ENCODE measurements around the gene C6orf132.
"Not testable (repeated sequence)": the region's sequence is repeated elsewhere in the genome, so short reads cannot be mapped to it uniquely, and the experiment has no call there.

C6orf132 gene

DNA sequence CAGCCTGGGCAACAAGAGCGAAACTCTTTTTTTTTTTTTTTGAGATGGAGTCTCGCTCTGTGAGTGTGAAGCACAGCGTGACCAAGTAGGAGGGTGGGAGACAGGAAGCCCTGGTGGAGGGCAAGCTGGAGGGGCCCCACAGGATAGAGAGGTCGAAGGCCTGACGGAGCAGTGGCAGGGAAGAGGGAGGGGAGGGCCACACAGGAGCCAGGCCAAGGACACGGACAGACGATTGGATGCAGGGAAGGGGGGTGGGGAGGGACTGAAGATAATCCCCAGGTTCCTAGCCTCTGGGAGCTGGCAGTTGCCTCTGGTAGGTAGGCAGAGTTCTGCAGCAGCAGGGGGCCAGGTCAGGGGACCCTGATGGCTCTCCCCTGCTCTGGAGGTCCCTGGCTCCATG is 20.0 kb upstream of the C6orf132 start:
- no peak for DNase-seq

DNA sequence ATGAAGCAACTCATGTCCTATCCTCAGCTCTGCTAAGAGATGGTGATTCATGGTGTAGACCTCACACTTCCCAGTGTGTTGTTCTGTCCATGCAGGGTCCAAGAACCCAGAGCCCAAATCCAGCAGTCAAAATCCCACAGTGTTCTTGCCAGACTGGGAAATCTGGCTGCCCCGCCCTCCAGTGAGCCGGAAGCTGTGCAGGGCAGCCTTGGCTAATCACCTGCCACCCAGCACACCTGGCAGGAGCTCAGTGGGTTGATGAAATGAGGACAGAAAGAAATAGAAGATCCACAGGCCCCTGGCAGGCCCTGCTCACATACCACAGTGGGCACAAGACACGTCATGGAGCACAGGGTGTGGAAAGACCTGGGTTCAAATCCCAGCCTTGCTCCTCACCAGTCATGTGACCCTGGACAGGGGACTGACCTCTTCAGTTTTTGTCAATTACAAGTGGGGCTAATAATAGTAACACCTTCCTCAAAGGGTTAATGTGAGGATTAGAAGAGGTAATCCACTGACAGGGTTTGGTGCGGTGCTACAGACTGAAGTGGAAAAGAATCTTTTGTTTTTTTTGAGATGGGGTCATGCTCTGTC is 17.1 kb upstream of the C6orf132 start:
- DNase-seq: no peak

DNA sequence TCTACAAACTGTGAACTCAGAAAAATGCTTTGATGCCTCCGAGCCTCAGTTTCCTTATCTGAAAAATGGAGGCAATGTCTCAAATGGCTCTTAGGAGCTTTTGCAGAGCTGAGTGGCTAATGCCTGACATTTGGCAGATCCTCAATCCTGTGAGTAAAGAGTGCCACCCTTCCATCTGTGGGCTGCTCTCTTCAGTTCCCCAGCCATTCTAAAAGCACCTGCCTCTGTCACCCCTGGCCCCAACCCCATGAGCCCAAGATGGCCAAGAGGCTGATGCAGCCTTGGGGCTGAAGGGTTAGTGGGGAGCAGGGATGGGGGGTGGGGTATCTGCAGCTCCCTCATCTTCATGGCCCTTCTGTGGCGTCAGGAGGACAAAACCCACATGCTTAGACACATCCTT is 16.2 kb upstream of the C6orf132 start:
- no peak for DNase-seq

DNA sequence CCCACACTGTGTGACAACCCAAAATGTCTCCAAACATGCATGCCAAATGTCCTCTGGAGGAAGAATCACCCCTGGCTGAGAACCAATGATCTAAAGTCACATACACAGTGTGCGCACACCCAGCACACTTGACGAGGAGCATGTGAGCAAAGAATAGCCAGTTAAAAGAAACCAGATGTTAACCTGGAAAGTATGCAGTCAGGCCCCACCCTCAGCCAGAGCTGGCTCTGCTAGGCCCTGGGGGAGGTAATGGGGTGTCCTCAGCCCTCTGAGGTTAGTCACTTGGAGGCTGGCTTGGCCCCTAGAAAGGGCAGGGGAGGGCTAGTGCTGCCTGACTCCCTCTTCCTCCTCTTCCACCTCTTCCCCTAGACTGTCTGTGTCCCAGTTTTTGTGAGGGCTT is 15.6 kb upstream of the C6orf132 start:
- no peak for DNase-seq

DNA sequence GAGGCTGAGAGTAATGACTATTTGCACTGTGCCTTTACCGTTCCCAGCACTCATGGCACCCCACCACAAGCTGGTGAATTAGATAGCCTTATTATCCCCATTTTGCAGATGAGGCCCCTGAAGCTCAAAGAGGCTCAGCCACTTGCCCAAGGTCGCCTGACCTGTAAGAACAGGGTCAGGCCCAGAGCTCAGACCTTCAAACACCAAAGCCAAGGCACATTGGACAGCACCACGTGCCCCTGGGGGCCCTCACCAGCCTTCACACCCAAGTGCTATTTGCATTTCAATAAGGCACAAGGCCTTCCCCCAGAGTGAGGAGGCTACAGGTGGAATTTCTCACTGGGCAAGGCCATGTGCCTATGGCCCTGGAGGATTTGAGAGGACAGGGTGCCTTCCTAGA is 14.2 kb upstream of the C6orf132 start:
- DNase-seq: no peak

DNA sequence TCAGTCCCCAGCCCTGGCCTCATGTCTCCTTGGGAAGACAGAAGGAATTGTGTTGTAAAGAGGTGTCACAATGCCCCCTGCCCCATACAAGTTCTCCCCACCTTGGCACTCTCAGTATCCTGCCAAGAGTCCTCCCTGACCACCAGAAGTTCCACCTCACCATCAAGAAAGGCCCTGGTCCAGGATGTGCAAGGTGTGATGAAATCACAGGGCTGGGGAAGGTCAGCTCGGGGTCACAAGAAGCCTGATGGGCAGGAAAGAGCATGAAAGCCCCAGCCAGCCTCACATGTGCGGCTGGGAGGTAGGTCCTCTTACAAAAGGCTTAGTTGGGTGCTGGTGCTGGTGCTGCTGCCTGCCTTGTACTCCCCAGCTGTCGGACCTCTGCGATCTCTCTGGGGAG is 12.9 kb upstream of the C6orf132 start:
- DNase-seq: no peak

DNA sequence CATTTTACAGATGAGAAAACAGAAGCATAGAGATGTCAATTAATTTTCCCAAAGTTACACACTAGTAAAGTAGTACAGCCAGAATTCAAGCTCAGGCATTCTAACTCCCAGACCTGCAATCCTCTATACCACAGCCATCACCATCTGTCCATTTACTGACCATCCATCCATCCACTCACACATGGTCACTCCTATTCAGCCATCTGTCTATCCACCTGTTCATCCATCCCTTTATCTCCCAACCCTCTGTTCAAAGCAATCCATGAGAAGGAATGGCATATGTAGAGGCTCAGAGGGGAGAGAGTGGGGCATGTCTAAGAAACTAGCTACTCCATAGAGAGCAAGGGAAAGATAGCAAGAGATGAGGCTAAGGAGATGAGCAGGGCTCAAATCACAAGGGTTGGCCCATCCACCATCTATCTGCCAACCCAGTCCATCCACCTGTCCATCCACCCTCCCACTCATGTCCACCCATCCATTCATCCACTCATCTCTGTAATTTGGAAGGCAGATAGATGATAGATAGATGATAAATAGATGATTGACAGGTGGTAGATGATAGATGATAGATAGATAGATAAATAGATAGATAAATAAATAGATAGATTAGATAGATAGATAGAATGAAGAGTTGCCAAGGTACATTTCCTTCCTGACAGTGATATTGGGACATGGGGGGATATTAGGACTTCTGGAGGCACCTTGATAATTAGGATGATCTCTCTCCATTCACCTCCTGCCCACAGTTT is 12.2 kb upstream of the C6orf132 start:
- DNase-seq: no peak

DNA sequence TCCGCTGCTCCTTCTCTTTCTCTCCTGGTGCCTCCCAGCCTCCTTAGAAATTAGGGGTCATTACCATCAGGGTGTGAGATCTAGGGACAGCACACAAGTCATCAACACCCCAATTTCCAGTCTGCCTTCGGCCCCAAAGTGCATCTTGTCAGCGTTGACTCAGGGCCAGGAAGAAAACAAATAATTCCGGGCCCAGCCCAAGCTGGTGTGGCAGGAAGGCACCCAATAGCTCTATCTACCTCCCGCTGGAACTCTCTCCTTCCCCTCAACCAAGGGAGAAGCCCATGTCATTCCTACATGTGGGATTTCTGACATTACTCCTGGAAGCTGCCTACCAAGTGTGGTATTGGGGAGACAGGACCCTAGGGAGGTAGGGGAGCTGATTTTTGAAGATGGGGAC is 11.5 kb upstream of the C6orf132 start:
- no peak for DNase-seq

DNA sequence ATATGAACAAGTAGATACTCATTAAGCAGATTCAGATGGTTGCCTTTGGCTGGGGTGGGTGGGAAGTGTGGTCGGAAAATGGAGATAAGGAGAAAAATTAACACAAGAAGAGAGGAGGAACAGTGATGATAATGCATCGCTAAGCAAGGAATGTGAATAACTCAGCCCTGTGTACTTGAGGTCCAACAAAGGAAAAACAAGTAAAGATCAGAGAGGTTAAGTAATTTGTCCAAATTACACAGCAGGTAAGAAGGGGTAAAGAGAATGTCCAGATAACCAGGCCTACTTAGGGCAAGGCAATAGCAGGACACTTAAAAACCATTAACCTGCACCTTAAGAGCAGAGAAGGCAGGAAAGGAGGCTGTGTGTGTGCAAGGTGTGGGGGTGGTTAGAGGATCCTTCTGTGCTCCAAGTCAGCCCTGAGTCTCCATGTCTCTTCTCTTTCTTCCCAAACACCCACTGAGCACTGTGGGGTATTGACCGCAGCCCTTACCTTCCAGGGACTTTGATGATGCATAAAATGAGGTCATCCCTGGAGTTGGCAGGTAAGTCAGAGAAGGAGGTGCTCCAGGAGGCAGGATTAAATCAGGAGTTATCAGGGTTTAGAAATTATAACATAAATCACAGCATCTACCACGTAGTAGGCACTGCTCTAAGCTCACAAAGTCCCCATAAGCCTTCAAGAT is 10.3 kb upstream of the C6orf132 start:
- not testable (repeated sequence) for DNase-seq

DNA sequence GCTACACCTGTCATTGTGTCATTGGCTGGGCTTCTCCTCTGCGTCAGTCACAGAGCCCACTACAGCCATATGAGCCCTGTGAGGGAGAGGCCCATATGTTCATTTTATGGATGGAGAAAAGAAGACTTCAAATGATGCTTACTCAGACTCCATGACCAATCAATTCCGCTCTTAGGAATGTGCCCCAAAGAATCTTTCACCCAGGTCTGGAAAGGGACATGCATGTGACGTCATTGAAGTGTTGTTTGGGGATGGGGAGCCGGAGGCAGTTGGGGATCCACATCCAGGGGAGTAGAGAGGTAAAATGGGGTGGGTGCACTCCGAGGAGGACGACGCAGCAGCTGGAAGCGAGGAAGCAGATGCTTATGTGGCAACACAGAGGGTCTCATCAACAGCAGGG is 9.6 kb upstream of the C6orf132 start:
- no peak for DNase-seq

DNA sequence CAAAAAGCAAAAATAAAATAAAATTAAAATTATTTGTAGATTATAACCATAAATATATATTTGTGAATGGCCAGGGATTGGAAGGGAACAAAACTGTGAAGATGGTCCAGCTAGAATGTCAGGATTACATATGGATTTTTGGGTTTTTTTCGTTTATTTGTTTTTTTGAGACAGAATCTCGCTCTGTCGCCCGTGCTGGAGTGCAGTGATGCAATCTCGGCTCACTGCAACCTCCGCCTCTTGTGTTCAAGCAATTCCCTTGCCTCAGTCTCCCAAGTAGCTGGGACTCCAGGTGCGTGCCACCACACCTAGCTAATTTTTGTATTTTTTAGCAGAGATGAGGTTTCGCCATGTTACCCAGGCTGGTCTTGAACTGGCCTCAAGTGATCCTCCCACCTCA is 7.8 kb upstream of the C6orf132 start:
- DNase-seq: no peak

DNA sequence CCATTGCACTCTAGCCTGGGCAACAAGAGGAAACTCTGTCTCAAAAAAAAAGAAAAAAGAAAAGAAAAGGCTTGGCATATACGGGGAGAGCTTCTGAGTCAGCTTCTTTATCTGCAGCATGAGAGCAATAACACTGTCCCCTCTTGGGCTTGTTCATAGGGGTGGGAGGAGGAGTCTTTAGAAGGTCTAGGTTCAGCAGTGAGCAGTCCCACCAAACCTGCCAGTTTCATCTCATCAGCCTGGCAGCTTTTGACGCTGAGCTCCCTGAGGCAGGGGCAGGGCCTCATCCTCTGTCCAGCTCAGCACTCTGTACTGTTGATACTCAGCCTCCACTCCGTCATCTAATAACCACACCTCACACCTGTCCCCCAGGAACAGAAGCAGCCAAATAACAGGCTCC is 5.6 kb upstream of the C6orf132 start:
- no peak for DNase-seq

DNA sequence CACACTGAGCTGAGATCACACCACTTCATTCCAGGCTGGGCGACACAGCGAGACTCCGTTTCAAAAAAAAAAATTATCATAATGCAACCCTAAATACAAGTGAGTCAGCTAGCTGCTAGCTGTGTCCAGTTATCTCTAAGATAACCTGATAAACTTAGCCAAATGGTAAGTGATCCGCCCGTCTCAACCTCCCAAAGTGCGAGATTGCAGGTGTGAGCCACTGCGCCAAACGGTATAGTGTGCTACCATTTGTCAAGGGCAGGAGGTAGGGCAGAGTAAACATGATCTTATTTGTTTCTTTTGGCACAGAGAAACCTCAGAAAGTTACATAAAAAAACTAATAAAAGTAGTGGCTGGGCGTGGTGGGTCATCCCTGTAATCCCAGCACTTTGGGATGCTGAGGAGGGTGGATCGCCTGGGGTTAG is 4.7 kb upstream of the C6orf132 start:
- DNase-seq: no peak

DNA sequence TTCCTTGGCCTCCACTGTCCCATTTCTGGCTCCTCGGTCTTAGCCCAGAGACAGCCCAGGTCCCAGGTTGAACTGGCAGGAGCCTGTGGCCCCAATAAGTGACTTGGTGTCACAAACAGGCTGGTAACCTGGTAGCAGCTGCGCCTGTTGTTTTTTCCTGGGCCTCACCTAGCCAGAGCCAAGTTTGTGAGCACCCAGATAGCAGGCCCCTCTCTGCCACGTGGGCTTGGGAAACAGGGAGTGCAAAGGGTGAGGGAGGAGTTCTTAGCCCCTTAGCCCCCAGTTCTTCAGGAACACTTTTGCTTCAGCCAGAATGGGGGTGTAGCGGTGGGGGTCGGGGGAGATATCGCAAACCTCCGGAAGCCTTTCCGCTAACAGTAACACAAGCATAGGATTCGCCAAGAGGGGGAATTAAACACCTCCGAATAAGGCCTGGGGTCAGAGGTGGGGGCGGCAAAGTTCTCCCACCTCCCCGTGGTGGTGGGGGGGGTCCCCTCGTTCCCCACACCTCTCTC is 760 bp downstream of the C6orf132 start:
- no peak for DNase-seq

DNA sequence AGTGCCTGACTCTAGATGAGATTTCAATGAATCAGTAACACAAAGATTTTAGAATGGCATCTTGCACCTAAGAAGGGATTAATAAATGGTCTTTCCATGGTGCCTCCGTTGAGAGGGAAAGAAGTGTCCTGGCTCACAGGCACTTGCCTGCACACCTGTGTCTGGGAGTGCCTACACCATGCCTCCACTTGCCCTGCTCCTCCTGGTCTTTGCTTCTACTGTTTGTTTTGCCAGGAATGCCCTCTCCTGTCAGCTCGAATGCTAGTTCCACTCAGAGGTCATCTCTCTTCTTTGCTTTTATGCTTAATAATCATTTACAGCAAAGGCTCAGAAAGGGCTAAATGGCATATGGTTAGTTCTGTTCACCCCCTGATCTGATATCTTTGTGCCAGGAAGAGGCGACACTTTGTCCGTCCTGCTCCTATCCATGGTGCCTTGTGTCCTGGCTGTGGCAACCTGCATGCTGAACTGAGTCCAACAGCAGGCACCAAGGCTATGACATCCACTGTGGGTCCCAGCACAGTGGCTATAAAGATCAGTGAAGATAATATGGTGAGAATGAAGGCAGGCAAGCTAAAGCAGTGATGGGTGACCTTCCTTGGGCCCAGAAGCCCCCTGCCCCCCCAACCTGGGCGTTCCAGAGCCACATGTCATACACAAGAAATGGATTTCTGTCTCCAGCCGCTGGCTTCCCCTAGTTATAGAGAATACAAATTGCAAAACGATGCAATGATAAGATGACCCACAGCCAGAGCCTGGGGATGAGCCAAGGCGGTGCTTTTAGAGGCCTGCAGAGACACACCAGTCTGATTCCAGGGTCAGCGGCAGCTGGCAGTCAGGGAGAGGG is 1.4 kb downstream of the C6orf132 start:
- DNase-seq: no peak

DNA sequence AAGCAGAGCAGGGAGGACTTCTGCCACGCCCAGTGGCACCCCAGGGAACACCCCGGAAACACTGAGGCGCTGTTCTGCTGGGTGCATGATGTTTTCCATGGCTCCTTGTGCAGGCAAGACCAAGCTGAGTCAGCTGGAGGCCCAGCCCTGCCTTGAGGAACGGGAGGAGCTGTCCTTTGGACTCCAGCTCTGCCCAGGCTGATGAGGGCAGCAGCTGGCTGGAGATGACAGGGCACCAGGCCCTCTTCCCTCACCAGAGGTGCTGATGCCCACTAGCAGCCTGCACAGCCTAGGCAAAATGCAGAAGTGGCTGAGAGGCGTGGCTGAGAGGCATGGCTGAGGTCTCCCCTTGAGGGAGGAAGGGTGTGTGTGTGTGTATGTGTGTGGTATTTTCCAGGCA is 2.4 kb downstream of the C6orf132 start:
- DNase-seq: no peak

DNA sequence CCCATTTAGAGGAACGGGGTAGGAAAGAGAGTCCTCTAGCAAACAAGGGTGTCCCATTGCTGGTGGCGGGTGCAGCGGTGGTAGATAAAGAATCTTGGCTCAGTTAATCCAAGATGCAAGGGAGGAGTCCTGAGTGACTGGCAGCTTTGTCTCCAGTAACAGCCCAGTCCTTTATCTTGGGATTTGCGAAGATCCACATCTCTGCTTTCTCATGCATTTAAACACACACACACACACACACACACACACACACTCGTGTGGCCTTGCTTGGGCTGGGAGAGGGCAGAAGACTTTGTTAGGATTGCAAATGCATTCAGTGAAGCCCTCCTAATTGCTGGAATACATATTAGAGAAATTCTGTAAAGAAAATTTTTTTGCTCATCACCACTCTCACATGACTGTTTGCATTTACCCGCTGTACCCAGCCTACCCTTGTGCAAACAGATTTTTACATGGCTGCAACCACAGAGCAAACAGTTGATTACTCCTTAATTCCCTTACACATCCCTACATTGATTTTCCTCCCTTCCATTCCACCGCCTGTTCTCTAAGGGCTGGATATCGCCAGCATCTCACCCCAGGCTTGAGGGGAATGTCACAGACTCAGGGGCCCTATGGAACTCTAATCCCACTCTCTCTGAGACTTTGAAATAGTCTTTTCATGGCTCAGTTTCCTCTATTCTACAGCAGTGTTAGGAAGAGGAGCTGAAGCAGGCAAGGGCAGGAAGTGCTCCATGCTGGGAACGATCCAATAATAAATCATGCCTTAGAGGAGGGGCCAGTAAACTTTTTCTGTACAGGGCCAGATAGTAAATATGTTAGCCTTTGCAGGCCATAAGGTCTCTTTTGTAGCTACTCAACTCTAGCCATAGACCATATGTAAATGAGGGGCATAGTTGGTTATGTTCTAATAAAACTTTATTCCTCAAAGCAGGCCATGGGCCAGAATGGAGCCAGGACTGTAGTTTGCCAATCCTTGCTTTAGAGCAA is 3.5 kb downstream of the C6orf132 start:
- no peak for DNase-seq

DNA sequence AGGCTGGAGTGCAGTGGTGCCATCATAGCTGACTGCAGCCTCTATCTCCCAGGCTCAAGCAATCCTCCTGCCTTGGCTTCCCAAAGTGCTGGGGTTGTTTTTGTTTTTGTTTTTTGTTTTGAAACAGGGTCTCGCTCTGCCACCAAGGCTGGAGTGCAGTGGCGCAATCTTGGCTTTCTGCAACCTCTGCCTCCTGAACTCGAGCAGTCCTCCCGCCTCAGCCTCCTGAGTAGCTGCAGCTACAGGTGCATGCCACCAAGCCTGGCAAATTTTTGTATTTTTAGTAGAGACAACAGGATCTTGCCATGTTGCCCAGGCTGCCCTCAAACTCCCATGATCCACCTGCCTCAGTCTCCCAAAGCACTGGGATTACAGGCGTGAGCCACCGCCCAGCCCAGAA is 4.2 kb downstream of the C6orf132 start:
- no peak for DNase-seq

DNA sequence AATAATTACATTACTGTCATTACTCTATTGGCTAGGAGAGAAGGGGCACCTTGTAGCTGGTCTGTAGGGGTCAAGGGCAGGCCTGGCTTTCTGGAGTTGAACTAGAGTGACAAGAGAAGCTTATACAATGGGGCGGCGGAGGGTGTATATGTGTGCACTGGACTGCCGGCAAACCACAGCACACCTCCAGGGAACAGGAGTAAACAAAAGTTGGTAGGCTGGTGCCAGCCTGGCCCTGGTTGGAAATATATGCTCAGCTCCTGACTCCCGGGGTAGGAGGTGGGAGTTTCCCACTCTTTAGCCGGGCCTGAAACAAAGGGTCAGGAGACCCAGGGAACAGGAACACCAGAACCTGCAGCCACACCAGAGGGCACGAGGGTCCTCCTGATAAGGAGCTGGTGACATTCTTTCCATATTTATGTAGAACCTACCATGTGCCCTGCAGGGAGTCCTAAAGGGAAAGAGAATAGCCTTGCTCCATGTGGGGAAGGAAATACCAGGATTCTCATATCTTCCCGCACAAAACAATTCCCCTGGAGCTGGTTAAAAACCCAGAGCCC is 5.1 kb downstream of the C6orf132 start:
- DNase-seq: no peak

DNA sequence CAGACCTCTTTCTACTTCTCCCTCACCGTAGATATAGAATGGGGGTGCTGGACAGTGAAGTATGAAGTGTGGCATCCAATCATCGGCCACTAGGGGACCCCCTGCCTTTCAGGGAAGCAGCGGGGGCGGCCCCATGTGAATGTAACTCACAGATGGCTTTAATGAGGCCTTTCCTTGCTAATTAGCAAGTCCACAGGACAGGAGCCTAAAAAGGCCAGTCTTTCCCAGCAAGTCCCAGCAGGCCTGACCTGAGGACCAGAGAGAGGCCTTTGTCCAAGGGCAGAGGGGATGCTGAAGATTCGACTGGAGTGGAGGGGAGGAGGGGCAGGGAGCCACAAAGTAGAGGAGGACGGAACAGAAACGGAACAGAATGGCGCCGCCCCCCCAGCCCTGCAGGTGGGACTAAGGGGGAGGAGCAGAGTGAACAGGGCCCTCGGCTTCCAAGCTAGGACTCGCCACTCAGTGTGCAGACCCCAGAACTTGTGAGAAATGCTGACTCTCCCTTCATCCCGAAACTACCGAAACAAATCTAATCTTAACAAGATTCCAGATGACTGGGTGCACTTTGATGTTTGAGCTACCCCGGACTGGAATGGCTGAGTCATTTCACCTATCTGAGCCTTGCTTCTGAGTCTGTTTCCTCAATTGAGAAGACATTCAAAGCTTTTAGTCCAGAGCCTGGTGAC is 5.8 kb downstream of the C6orf132 start:
- no peak for DNase-seq

DNA sequence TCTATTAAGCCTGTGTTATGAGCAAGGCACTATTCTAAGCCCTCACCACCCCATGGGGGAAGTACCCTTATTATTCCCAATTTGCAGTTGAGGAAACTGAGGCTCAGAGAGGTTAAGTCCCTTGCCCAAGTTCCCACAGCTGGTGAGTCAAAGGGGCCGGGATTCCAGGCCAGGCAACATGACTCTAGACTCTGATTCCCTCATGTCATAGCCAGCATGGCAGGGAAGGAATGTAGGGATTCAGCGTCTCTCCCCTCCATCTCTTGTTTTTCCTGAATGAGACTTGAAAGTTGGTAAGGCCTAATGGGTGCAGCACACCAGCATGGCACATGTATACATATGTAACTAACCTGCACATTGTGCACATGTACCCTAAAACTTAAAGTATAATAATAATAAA is 6.7 kb downstream of the C6orf132 start:
- DNase-seq: no peak

All from NK-92 treated with Interleukin-12 subunit alpha and Interleukin-12 subunit beta, amount 100 ng/mL, for 24 hours (cell line).